HepG2 (cell line): Measurements from ENCODE around the gene PTPA. TPM values are rescaled to one million over a fixed set of nuclear protein-coding genes. Genes with fewer than 3 reads are reported as not detected.

Experiments used
- ELF4 ChIP-seq: sonication (generic); formaldehyde crosslinking; IDR thresholded peaks from 2 replicates; pipeline ENCODE4 v1.5.0; 2020; ENCODE audit warnings: missing genetic modification reagents, mild to moderate bottlenecking, moderate library complexity, borderline replicate concordance
- ESRRA ChIP-seq: sonication (generic); formaldehyde crosslinking; IDR thresholded peaks from 2 replicates; pipeline ENCODE4 v1.5.1; 2020; ENCODE audit warnings: mild to moderate bottlenecking, low read depth, missing genetic modification reagents
- JDP2 ChIP-seq: sonication (generic); formaldehyde crosslinking; IDR thresholded peaks from 2 replicates; pipeline ENCODE4 v1.8.1; 2022; ENCODE audit warnings: missing genetic modification reagents, borderline replicate concordance
- MAF1 ChIP-seq: sonication (generic); formaldehyde crosslinking; IDR thresholded peaks from 2 replicates; pipeline ENCODE4 v1.5.0; 2020; ENCODE audit warnings: missing genetic modification reagents, borderline replicate concordance
- NCOR1 ChIP-seq: fragments of 200-600 bp; sonication (generic); IDR thresholded peaks from 2 replicates; pipeline ENCODE4 v1.7.0; 2017; ENCODE audit warnings: antibody characterized with exemption, low read length, borderline replicate concordance
- NFAT5 ChIP-seq: sonication (generic); formaldehyde crosslinking; IDR thresholded peaks from 2 replicates; pipeline ENCODE4 v1.4.0; 2020; ENCODE audit warnings: missing genetic modification reagents
- ZNF468 ChIP-seq: sonication (generic); formaldehyde crosslinking; IDR thresholded peaks from 2 replicates; pipeline ENCODE4 v1.8.0; 2022; ENCODE audit warnings: mild to moderate bottlenecking, moderate library complexity, missing genetic modification reagents
- ZNF549 ChIP-seq: sonication (generic); formaldehyde crosslinking; IDR thresholded peaks from 2 replicates; pipeline ENCODE4 v1.5.0; 2020; ENCODE audit warnings: missing genetic modification reagents
- ZNF772 ChIP-seq: sonication (generic); formaldehyde crosslinking; IDR thresholded peaks from 2 replicates; pipeline ENCODE4 v1.5.0; 2020; ENCODE audit warnings: mild to moderate bottlenecking, missing genetic modification reagents
- polyA plus RNA-seq, 8 experiments: library from polyadenylated mRNA; depleted of rRNA in 3 of 8; stranded (reverse) in 7 of 8; unstranded in 1 of 8; fragments of >200 nt; fragmentation: Illumina TruSeq in 4 of 8; extraction: Trizol in 4 of 8; gene quantifications; 2 replicates each; pipeline versions ENCODE4 v1.2.1 to v1.2.3, GENCODE V29; 2011 to 2016; ENCODE audit warnings: low read depth in 4 of 8, missing spikeins in 1 of 8, mixed read lengths in 1 of 8; ENCODE audit not compliant: insufficient read depth in 1 of 8
- total RNA-seq, 5 experiments: library from RNA; depleted of rRNA; stranded (reverse); fragments of >200 nt; fragmentation: Illumina TruSeq; extraction: Trizol; gene quantifications; 2 replicates each; pipeline ENCODE4 v1.2.3, GENCODE V29; 2016; ENCODE audit warnings: low read depth in 1 of 5
- TF ChIP-seq, protein P1 (sequence below): IDR thresholded peaks from 2 replicates; pipeline ENCODE4 v1.6.1; 2016
- TF ChIP-seq, protein P2 (sequence below): sonication (generic); formaldehyde crosslinking; IDR thresholded peaks from 2 replicates; pipeline ENCODE4 v1.8.0; 2022; ENCODE audit warnings: missing genetic modification reagents, mild to moderate bottlenecking, borderline replicate concordance
- TF ChIP-seq, protein P3 (sequence below): sonication (generic); formaldehyde crosslinking; IDR thresholded peaks from 2 replicates; pipeline ENCODE4 v1.5.1; 2020; ENCODE audit warnings: mild to moderate bottlenecking, missing genetic modification reagents

The PTPA gene
- total and polyA plus RNA-seq, 2 of the 13 experiments (the other 11 are each of a cell fraction or from before 2014, with no cell fraction given): 79.3 to 105 TPM

- TF ChIP-seq, protein P1, sequence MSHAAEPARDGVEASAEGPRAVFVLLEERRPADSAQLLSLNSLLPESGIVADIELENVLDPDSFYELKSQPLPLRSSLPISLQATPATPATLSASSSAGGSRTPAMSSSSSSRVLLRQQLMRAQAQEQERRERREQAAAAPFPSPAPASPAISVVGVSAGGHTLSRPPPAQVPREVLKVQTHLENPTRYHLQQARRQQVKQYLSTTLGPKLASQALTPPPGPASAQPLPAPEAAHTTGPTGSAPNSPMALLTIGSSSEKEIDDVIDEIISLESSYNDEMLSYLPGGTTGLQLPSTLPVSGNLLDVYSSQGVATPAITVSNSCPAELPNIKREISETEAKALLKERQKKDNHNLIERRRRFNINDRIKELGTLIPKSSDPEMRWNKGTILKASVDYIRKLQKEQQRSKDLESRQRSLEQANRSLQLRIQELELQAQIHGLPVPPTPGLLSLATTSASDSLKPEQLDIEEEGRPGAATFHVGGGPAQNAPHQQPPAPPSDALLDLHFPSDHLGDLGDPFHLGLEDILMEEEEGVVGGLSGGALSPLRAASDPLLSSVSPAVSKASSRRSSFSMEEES (CRISPR knock-in tag): no peak
- TF ChIP-seq ZNF772 (no peak), ZNF549 (CRISPR knock-in tag) (no peak; the same call in 1 of the 2 replicates), NFAT5 (CRISPR knock-in tag) (no peak), JDP2 (CRISPR knock-in tag) (no peak), ELF4 (0 out of 2 replicates have a peak, but pooled peaks have one; percentile 10), ZNF468 (CRISPR knock-in tag) (no peak), MAF1 (CRISPR knock-in tag) (no peak), ESRRA (CRISPR knock-in tag) (no peak), NCOR1 (no peak; the same call in 1 of the 2 replicates)
- TF ChIP-seq, protein P2, sequence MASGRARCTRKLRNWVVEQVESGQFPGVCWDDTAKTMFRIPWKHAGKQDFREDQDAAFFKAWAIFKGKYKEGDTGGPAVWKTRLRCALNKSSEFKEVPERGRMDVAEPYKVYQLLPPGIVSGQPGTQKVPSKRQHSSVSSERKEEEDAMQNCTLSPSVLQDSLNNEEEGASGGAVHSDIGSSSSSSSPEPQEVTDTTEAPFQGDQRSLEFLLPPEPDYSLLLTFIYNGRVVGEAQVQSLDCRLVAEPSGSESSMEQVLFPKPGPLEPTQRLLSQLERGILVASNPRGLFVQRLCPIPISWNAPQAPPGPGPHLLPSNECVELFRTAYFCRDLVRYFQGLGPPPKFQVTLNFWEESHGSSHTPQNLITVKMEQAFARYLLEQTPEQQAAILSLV (CRISPR knock-in tag): no peak
- TF ChIP-seq, protein P3, sequence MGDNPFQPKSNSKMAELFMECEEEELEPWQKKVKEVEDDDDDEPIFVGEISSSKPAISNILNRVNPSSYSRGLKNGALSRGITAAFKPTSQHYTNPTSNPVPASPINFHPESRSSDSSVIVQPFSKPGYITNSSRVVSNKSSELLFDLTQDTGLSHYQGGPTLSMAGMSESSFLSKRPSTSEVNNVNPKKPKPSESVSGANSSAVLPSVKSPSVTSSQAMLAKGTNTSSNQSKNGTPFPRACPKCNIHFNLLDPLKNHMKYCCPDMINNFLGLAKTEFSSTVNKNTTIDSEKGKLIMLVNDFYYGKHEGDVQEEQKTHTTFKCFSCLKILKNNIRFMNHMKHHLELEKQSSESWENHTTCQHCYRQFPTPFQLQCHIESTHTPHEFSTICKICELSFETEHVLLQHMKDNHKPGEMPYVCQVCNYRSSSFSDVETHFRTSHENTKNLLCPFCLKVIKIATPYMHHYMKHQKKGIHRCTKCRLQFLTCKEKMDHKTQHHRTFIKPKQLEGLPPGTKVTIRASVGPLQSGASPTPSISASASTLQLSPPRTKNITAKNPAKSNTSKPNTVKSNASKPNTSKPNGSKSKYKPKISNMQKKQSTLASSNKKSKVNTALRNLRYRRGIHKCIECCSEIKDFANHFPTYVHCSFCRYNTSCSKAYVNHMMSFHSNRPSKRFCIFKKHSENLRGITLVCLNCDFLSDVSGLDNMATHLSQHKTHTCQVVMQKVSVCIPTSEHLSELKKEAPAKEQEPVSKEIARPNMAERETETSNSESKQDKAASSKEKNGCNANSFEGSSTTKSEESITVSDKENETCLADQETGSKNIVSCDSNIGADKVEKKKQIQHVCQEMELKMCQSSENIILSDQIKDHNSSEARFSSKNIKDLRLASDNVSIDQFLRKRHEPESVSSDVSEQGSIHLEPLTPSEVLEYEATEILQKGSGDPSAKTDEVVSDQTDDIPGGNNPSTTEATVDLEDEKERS: peak; percentile 27; the same call in 1 of the 2 replicates
Observed at GRCh38 chr9:129110740-129111527, at the start of gene PTPA, which contains the start of gene CRAT (continued).
